IMR-90 (cell line): ENCODE data around the gene EXOC4.

Source experiments
- FOS ChIP-seq: fragments of 150-350 bp; IDR thresholded peaks from 2 replicates; pipeline ENCODE4 v1.6.1; 2016; ENCODE audit warnings: low read depth, low read length
- MAFK ChIP-seq: IDR thresholded peaks from 2 replicates; pipeline ENCODE4 v1.6.1; 2012; ENCODE audit warnings: low read depth, low read length, improper control_type of control experiment
- POLR2A ChIP-seq: IDR thresholded peaks from 2 replicates; pipeline ENCODE4 v1.6.1; 2012; ENCODE audit warnings: mild to moderate bottlenecking, low read depth, low read length

GRCh38 chr7:133234961-133235875 is 17.7 kb upstream of the EXOC4 start:
- TF ChIP-seq FOS (no peak), POLR2A (no peak), MAFK (no peak)
